MM.1S (cell line): ENCODE measurements around the gene KSR1.

Experiments used
- CTCF ChIP-seq: fragments of 300-600 bp; sonication (generic); IDR thresholded peaks from 2 replicates; pipeline ENCODE4 v1.5.1; 2016; ENCODE audit warnings: antibody characterized with exemption, low read length, mixed read lengths
- EZH2phosphoT487 ChIP-seq: fragments of 300-600 bp; sonication (generic); IDR thresholded peaks from 2 replicates; pipeline ENCODE4 v1.6.1; 2018; ENCODE audit warnings: antibody characterized with exemption, low read length

- TF ChIP-seq EZH2phosphoT487 (no peak), CTCF (no peak)
Measured at GRCh38 chr17:27419156-27419555, 37.1 kb upstream of the KSR1 start.
